ENCODE measurements around the gene GPC6. TPM values are rescaled to one million over a fixed set of nuclear protein-coding genes. Genes with fewer than 3 reads are reported as not detected.

Gene GPC6
- total RNA-seq, 4 donors from 2014 or later: 2.7 to 5.7 (median 4.4) TPM

DNA sequence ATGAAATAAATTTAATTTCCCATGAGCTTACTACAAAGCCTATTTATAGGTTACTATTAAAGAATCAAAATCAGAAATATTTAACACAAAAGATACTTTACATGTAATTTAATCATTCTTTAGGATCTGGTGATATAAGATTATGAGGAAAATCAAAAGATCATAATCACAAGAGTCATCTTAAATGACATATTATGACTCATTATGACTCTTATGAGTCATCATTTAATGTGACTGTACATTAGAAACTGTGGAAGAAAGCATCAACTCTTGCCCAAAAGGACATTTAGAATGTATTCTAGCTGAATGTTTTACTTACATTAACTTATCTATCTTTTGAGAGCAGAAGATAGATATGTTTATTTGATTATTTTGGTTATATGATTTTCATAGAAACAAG, 794.2 kb downstream of the GPC6 start:
- TF ChIP-seq CTCF (IDR thresholded peaks at IDR 0.05) (no peak), POLR2AphosphoS5 (IDR thresholded peaks at IDR 0.05) (no peak), POLR2A (IDR thresholded peaks at IDR 0.05) (no peak), EP300 (IDR thresholded peaks at IDR 0.05) (no peak)
- Histone ChIP-seq H3K4me3 (no peak overlapping the region), H3K27me3 (no peaks in the 10 kb centered on the region), H3K4me1 (no peaks in the 10 kb centered on the region), H3K9me3 (no peaks in the 10 kb centered on the region), H3K27ac (no peak overlapping the region), H3K36me3 (no peaks in the 10 kb centered on the region)
- no peak for DNase-seq (ENCODE audit: low spot score in 2 of 2)

DNA sequence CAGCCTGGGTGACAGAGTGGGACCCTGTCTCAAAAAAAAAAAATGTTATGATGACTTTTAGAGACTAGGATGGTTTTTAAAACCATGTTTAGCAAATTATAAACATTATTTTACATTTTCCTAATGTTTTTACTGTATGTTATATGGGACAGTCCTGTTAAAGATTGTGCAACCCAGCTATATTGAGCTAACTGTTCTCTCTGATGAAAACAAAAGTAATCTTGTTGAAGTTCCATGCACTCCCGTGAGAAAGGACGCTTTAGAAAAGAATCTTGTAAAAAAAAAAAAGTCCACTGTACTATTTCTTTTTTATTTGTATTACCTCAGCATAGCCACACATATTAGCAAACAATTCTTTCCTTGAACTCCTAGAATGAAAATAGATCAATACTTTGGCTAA, 801.6 kb downstream of the GPC6 start:
- 89% methylated on average over 2 of the region's 2 CpGs for WGBS
- no peak for DNase-seq (ENCODE audit: low spot score in 2 of 2)
- Histone ChIP-seq H3K9me3 (no peaks in the 10 kb centered on the region), H3K4me1 (no peaks in the 10 kb centered on the region), H3K27me3 (no peaks in the 10 kb centered on the region), H3K27ac (no peak overlapping the region), H3K36me3 (no peaks in the 10 kb centered on the region), H3K4me3 (no peak overlapping the region)
- no peak for TF ChIP-seq EP300 (IDR thresholded peaks at IDR 0.05)
- no peak for TF ChIP-seq POLR2AphosphoS5 (IDR thresholded peaks at IDR 0.05)
- no peak for TF ChIP-seq CTCF (IDR thresholded peaks at IDR 0.05)
- TF ChIP-seq POLR2A (IDR thresholded peaks at IDR 0.05): no peak

DNA sequence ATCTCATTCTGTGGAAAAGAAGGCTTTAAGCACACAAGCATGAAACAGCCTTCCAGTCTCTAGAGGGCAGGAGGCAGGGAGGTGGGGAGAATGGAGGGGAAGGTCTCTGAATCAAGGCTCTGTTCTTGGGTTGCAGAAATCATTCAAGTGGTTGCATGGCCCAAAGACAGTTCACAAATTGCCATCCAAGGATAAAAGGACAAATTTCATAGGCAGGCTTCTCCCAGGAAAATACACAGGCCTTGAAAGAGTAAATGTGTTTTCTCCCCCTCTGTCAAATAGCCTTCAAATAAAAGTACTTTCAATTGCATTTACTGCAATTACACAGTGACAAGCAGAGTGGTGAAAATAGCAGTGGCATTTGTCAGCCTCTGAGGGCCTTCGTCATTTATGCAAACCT, 802.0 kb downstream of the GPC6 start:
- WGBS: 79% methylated on average over 1 of the region's 1 CpG

GRCh38 chr13:94030415-94031119, 804.0 kb downstream of the GPC6 start:
- H3K36me3 ChIP-seq: no peaks in the 10 kb centered on the region
- no peaks in the 10 kb centered on the region for H3K9me3 ChIP-seq
- H3K27ac ChIP-seq: no peak overlapping the region
- no peak overlapping the region for H3K4me3 ChIP-seq
- 87% methylated on average over 14 of the region's 14 CpGs for WGBS
- H3K4me1 ChIP-seq: no peaks in the 10 kb centered on the region
- TF ChIP-seq EP300 (IDR thresholded peaks at IDR 0.05) (no peak), POLR2A (IDR thresholded peaks at IDR 0.05) (no peak), CTCF (IDR thresholded peaks at IDR 0.05) (no peak), POLR2AphosphoS5 (IDR thresholded peaks at IDR 0.05) (no peak)
- DNase-seq (ENCODE audit: low spot score in 2 of 2): no peak
- no peaks in the 10 kb centered on the region for H3K27me3 ChIP-seq

More for the DNA sequence above, 802.0 kb downstream of the GPC6 start:
- Histone ChIP-seq H3K4me3 (no peak overlapping the region), H3K4me1 (no peaks in the 10 kb centered on the region), H3K36me3 (no peaks in the 10 kb centered on the region), H3K27me3 (no peaks in the 10 kb centered on the region), H3K9me3 (no peaks in the 10 kb centered on the region), H3K27ac (no peak overlapping the region)
- TF ChIP-seq POLR2A (IDR thresholded peaks at IDR 0.05) (no peak), EP300 (IDR thresholded peaks at IDR 0.05) (no peak), CTCF (IDR thresholded peaks at IDR 0.05) (no peak), POLR2AphosphoS5 (IDR thresholded peaks at IDR 0.05) (no peak)
- DNase-seq (ENCODE audit: low spot score in 2 of 2): no peak

- H3K27me3 ChIP-seq: no peaks in the 10 kb centered on the region
- no peaks in the 10 kb centered on the region for H3K4me1 ChIP-seq
- DNase-seq (ENCODE audit: low spot score in 2 of 2): no peak
- WGBS: 83% methylated on average over 3 of the region's 3 CpGs
- no peak overlapping the region for H3K27ac ChIP-seq
- TF ChIP-seq POLR2AphosphoS5 (IDR thresholded peaks at IDR 0.05): no peak
- TF ChIP-seq CTCF (IDR thresholded peaks at IDR 0.05): no peak
- no peak for TF ChIP-seq EP300 (IDR thresholded peaks at IDR 0.05)
- TF ChIP-seq POLR2A (IDR thresholded peaks at IDR 0.05): no peak
- no peaks in the 10 kb centered on the region for H3K36me3 ChIP-seq
- no peaks in the 10 kb centered on the region for H3K9me3 ChIP-seq
- H3K4me3 ChIP-seq: no peak overlapping the region
These were observed 805.0 kb downstream of the GPC6 start for GRCh38 chr13:94031609-94032008.

Measured in suprapubic skin (tissue), 4 donors.